ENCODE data around the gene SLC7A1.

The SLC7A1 gene

GRCh38 chr13:29551214-29551613 is 44.3 kb downstream of the SLC7A1 start:
- TF ChIP-seq CTCF (conservative IDR thresholded peaks at IDR 0.05), result no peak
- H3K27ac ChIP-seq, result peak overlapping the region; percentile 93

- no peak for TF ChIP-seq CTCF (conservative IDR thresholded peaks at IDR 0.05)
These were observed 45.0 kb downstream of the SLC7A1 start for GRCh38 chr13:29550430-29550988.

GRCh38 chr13:29548722-29549121 is 46.8 kb downstream of the SLC7A1 start:
- TF ChIP-seq CTCF (conservative IDR thresholded peaks at IDR 0.05), result no peak
- peak overlapping the region; percentile 93 for H3K27ac ChIP-seq

More at GRCh38 chr13:29550430-29550988, 45.0 kb downstream of the SLC7A1 start:
- H3K27ac ChIP-seq, result peak overlapping the region; percentile 93

- no peak for TF ChIP-seq CTCF (conservative IDR thresholded peaks at IDR 0.05)
- peak overlapping the region; percentile 93 for H3K27ac ChIP-seq
These were observed 48.3 kb downstream of the SLC7A1 start for GRCh38 chr13:29547153-29547552.

GRCh38 chr13:29546662-29547061 is 48.8 kb downstream of the SLC7A1 start:
- no peak for TF ChIP-seq CTCF (conservative IDR thresholded peaks at IDR 0.05)
- peak overlapping the region; percentile 93; the same call in 1 of the 2 replicates for H3K27ac ChIP-seq

GRCh38 chr13:29545988-29546387 is 49.5 kb downstream of the SLC7A1 start:
- no peak for TF ChIP-seq CTCF (conservative IDR thresholded peaks at IDR 0.05)
- H3K27ac ChIP-seq, result peak overlapping the region; percentile 93; the same call in 1 of the 2 replicates

GRCh38 chr13:29543230-29544215 is 52.0 kb downstream of the SLC7A1 start:
- no peak for TF ChIP-seq CTCF (conservative IDR thresholded peaks at IDR 0.05)

More at GRCh38 chr13:29543230-29544215, 52.0 kb downstream of the SLC7A1 start:
- no peak overlapping the region for H3K27ac ChIP-seq
